Caco-2 (cell line): Measurements from ENCODE around the gene PMP22. TPM values are rescaled to one million over a fixed set of nuclear protein-coding genes. Genes with fewer than 3 reads are reported as not detected.

Source experiments
- BruUV-seq: library from RNA; stranded (reverse); fragments of 400-500 nt; replicated peaks from 2 replicates; lab custom pipeline; 2021; lab: Mats Ljungman, UMichigan
- CTCF ChIA-PET: fragments of 300-600 bp; sonication (Branson Sonifier 250); formaldehyde crosslinking; loops from one replicate; lab custom pipeline; 2022; ENCODE audit warnings: antibody characterized with exemption; lab: Charles Lee
- POLR2A ChIA-PET: fragments of 300-600 bp; sonication (Branson Sonifier 250); formaldehyde crosslinking; loops from one replicate; lab custom pipeline; 2022; ENCODE audit warnings: antibody characterized with exemption; lab: Charles Lee
- DNase-seq, 2 experiments: peaks; one replicate each; pipeline versions ENCODE4 v3.0.0 to v3.0.0-alpha.2; 2020 to 2022
- H3K27me3 ChIP-seq: replicated peaks from 2 replicates; pipeline ENCODE4 v1.6.0; 2011; ENCODE audit warnings: low read length; ENCODE audit not compliant: control insufficient read depth, insufficient read depth
- H3K36me3 ChIP-seq: 2 replicates; pipeline ENCODE4 v1.5.1; 2011; ENCODE audit warnings: low read length; ENCODE audit not compliant: control insufficient read depth, insufficient read depth
- H3K4me1 ChIP-seq: fragments of 250-450 bp; sonication (Bioruptor Pico); 2 replicates; pipeline ENCODE4 v1.5.1; 2020; ENCODE audit warnings: mild to moderate bottlenecking
- H3K4me3 ChIP-seq: 2 replicates; pipeline ENCODE4 v1.5.1; 2011; ENCODE audit warnings: low read depth, mild to moderate bottlenecking, control low read depth, low read length
- H3K9me3 ChIP-seq: fragments of 250-450 bp; sonication (Bioruptor Pico); 2 replicates; pipeline ENCODE4 v1.5.1; 2020; ENCODE audit warnings: mild to moderate bottlenecking, moderate library complexity
- H3K27ac Mint-ChIP-seq: one replicate; pipeline ENCODE4 v1.8.0; 2022; ENCODE audit warnings: mixed read lengths; ENCODE audit not compliant: unreplicated experiment
- H3K27me3 Mint-ChIP-seq: one replicate; pipeline ENCODE4 v1.8.0; 2022; ENCODE audit warnings: mixed read lengths; ENCODE audit not compliant: insufficient read depth, unreplicated experiment
- H3K36me3 Mint-ChIP-seq: one replicate; pipeline ENCODE4 v1.8.0; 2022; ENCODE audit warnings: mild to moderate bottlenecking, mixed read lengths; ENCODE audit not compliant: insufficient read depth, unreplicated experiment
- H3K4me1 Mint-ChIP-seq: one replicate; pipeline ENCODE4 v1.8.0; 2022; ENCODE audit warnings: low read depth, mixed read lengths; ENCODE audit not compliant: unreplicated experiment
- H3K4me3 Mint-ChIP-seq: one replicate; pipeline ENCODE4 v1.8.0; 2022; ENCODE audit warnings: mild to moderate bottlenecking, moderate library complexity, mixed read lengths; ENCODE audit not compliant: unreplicated experiment
- H3K9me3 Mint-ChIP-seq: one replicate; pipeline ENCODE4 v1.8.0; 2022; ENCODE audit warnings: mixed read lengths; ENCODE audit not compliant: unreplicated experiment
- intact Hi-C: fragments of 100-400 bp; cut with micrococcal nuclease; formaldehyde crosslinking; loops from one replicate; pipeline ENCODE4 v1.10.0; 2022; ENCODE audit not compliant: unreplicated experiment
- total RNA-seq: library from RNA; stranded (reverse); gene quantifications from 2 replicates; pipeline ENCODE4 v1.2.3, GENCODE V29; 2022
- TF ChIP-seq, protein P1 (sequence below), 2 experiments: fragments of 200-600 bp in 1 of 2; IDR thresholded peaks; 1 replicate in 1 of 2; 2 replicates in 1 of 2; pipeline versions ENCODE4 v1.5.1 to v1.8.0; 2011 to 2022; ENCODE audit warnings: antibody characterized with exemption in 1 of 2, control low read depth in 1 of 2, inconsistent platforms in 1 of 2, low read depth in 1 of 2, low read length in 1 of 2, mild to moderate bottlenecking in 1 of 2, moderate library complexity in 1 of 2; ENCODE audit not compliant: insufficient read depth in 1 of 2, severe bottlenecking in 1 of 2, unreplicated experiment in 1 of 2

The PMP22 gene
- total RNA-seq, 1 experiment from 2014 or later: 7.3 TPM

- no peaks in the 10 kb centered on the region for H3K4me1 Mint-ChIP-seq
These were observed 33.0 kb upstream of the PMP22 start for GRCh38 chr17:15298176-15298575.

DNA sequence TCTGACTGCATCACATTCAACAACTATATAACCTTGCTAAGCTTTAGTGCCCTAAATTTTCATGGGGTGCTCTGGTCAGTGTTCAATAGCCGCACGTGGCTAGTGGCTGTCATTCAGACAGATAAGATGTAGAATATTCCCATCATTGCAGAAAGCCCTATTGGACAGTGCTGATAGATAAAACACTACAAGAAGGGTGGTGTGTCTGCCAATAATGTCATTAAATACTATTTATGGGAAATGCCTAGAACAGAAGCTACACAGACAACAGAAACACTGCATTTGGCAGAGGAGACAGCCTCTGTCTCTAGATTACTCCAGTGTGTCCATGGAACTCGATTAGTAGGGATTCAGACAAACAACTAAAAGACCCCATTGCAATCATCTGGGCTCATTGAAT lies 28.4 kb upstream of the PMP22 start:
- H3K4me1 ChIP-seq: no peaks in the 10 kb centered on the region
- no peak overlapping the region for H3K27ac Mint-ChIP-seq
- H3K4me3 Mint-ChIP-seq: no peak overlapping the region
- H3K27me3 Mint-ChIP-seq: no peaks in the 10 kb centered on the region
- no peak for DNase-seq
- POLR2A ChIA-PET: interaction anchor here (0.5 kb wide), 1 partner anchor 206 kb away, joined by 3 read pairs; no protein-coding TSS in a partner anchor
- no TSS peak for BruUV-seq
- H3K4me1 Mint-ChIP-seq: peaks cover 8% of the 10 kb centered on the region
- intact Hi-C loops: no loop called here
- H3K36me3 ChIP-seq: no peaks in the 10 kb centered on the region
- no peaks in the 10 kb centered on the region for H3K36me3 Mint-ChIP-seq
- no peaks in the 10 kb centered on the region for H3K27me3 ChIP-seq
- no peak overlapping the region for H3K4me3 ChIP-seq
- no peaks in the 10 kb centered on the region for H3K9me3 ChIP-seq
- CTCF ChIA-PET: no interaction called here
- H3K9me3 Mint-ChIP-seq: no peaks in the 10 kb centered on the region
- TF ChIP-seq, protein P1, sequence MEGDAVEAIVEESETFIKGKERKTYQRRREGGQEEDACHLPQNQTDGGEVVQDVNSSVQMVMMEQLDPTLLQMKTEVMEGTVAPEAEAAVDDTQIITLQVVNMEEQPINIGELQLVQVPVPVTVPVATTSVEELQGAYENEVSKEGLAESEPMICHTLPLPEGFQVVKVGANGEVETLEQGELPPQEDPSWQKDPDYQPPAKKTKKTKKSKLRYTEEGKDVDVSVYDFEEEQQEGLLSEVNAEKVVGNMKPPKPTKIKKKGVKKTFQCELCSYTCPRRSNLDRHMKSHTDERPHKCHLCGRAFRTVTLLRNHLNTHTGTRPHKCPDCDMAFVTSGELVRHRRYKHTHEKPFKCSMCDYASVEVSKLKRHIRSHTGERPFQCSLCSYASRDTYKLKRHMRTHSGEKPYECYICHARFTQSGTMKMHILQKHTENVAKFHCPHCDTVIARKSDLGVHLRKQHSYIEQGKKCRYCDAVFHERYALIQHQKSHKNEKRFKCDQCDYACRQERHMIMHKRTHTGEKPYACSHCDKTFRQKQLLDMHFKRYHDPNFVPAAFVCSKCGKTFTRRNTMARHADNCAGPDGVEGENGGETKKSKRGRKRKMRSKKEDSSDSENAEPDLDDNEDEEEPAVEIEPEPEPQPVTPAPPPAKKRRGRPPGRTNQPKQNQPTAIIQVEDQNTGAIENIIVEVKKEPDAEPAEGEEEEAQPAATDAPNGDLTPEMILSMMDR (IDR thresholded peaks at IDR 0.05; ENCODE audit: insufficient read depth in 1 of 2, low read depth in 1 of 2, low read length in 1 of 2, severe bottlenecking in 1 of 2, unreplicated experiment in 1 of 2): no peak

More at GRCh38 chr17:15298176-15298575, 33.0 kb upstream of the PMP22 start:
- Mint-ChIP-seq H3K27ac (no peak overlapping the region), H3K36me3 (no peaks in the 10 kb centered on the region), H3K27me3 (no peaks in the 10 kb centered on the region), H3K9me3 (no peaks in the 10 kb centered on the region), H3K4me3 (no peak overlapping the region)
- ChIA-PET CTCF (no interaction called here), POLR2A (no interaction called here)
- intact Hi-C loops: no loop called here
- no TSS peak for BruUV-seq
- TF ChIP-seq, protein P1 (IDR thresholded peaks at IDR 0.05; ENCODE audit: insufficient read depth in 1 of 2, low read depth in 1 of 2, low read length in 1 of 2, severe bottlenecking in 1 of 2, unreplicated experiment in 1 of 2): no peak
- DNase-seq: no peak
- Histone ChIP-seq H3K4me3 (no peak overlapping the region), H3K9me3 (no peaks in the 10 kb centered on the region), H3K4me1 (no peaks in the 10 kb centered on the region), H3K36me3 (no peaks in the 10 kb centered on the region), H3K27me3 (no peaks in the 10 kb centered on the region)

DNA sequence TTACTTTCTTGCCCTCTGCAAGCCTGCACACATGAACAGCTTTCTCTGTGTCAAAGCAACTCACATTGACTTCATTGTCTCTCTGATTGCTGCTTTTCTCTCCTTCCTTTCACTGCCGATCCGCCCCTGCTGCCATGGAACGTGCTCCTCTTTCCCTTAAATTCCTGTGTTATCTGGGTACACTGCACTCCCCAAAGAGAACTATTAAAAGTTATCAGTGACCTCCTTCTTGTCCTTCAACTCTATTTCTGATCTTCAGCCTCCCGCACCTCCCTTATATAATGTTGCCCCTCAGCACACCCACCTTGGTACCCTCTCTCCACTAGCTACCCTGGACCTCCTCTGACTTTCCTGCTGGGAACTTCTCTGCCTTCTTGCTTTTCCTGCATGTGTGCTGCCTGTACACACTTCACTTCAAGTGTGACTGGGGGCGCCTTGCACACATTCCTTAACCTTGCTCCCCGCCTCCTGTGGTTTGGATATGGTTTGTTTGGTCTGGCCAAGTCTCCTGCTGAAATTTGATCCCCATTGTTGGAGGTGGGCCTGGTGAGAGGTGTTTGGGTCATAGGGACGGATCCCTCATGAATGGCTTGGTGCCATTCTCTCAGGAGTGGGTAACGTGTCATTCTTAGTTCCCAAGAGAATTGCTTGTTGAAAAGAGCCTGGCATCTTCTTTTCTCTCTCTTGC lies 26.7 kb upstream of the PMP22 start:
- Histone ChIP-seq H3K9me3 (no peaks in the 10 kb centered on the region), H3K27me3 (no peaks in the 10 kb centered on the region), H3K36me3 (no peaks in the 10 kb centered on the region), H3K4me1 (no peaks in the 10 kb centered on the region), H3K4me3 (no peak overlapping the region)
- Mint-ChIP-seq H3K36me3 (no peaks in the 10 kb centered on the region), H3K27ac (no peak overlapping the region), H3K27me3 (no peaks in the 10 kb centered on the region), H3K4me1 (peaks cover 8% of the 10 kb centered on the region), H3K9me3 (no peaks in the 10 kb centered on the region), H3K4me3 (no peak overlapping the region)
- ChIA-PET CTCF (interaction anchor here (0.6 kb wide), 1 partner anchor 23 kb away, joined by 3 read pairs; no protein-coding TSS in a partner anchor), POLR2A (no interaction called here)
- DNase-seq: no peak
- TF ChIP-seq, protein P1 (IDR thresholded peaks at IDR 0.05; ENCODE audit: insufficient read depth in 1 of 2, low read depth in 1 of 2, low read length in 1 of 2, severe bottlenecking in 1 of 2, unreplicated experiment in 1 of 2): no peak
- BruUV-seq: no TSS peak
- intact Hi-C loops: no loop called here
